SKM-1 treated with dmso at 0.1 percent for 144 hours (cell line): ENCODE data around the gene MAGI2.

ENCODE experiments used
- DNase-seq: peaks from one replicate; lab custom pipeline; 2025; ENCODE audit not compliant: unreplicated experiment; lab: John Stamatoyannopoulos, UW

MAGI2 gene

DNA sequence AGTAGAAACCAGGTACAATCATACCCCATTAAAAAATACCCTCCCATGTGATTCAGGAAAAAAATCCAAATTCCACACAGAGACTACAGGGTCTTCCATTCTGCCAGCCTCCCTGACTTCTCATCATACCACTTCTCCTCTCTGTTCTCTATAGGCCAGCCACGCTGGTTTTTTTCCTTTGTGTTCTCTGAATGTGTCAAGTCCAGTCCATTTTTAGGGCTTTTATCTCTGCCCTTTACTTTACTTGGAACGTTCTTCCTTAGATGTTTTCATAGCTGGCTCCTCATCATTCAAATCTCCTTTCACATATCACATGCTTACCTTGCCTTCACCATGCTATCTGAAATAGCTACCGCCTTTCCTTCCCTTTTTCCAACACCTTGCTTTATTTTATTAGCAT is 1057.3 kb downstream of the MAGI2 start:
- no peak for DNase-seq

DNA sequence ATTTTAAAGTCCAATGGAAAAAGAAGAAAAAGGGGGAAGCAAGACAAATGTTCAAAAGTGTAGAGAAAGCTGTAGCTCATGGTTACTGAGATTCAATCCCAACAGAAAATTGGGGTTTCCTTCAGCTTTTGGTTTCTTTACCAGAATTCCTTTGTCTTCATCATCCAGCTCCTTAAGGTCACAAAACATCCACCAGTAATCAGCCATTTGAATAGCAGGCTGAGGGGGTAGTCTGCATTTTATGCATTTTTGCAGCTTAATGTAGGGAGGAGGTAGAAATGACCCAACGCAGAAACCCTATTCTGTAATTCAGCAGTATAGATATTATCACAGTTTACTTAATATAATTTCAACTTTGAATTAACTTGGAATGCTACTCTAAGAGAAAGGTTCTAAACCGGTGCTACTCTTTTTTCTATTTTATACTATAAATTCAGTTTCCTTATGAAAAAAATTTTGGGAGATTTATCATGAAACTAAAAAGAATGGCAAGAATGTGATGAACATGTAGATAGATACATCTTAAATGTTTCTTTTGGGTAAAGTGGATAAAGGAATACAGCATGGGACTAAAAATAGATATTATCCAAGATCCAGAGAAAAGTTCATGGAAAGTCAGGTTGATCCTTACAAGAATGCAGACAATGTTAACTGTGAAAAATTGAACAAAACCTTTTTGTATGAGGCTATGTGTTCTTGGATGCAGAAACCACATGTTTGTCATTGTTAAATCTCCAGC is 1058.0 kb downstream of the MAGI2 start:
- no peak for DNase-seq

DNA sequence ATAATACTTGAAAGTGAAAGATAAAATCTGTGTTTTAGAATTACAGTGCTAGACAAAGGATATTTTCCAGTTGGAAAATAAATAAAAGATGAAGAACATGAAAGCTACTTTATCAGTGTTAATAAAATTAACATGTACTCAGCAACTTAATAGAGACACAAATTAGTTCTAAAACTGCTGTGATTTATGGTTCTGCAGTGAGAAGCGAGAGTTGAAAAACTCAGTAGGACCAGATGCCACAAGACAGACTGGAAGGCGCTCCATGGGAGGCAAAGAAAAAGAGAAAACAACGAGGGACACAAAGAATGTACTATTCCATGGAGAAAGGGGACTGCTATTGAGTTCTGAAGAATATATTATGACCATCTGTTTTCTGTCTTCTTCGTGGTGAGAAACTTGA is 1064.4 kb downstream of the MAGI2 start:
- DNase-seq = no peak

DNA sequence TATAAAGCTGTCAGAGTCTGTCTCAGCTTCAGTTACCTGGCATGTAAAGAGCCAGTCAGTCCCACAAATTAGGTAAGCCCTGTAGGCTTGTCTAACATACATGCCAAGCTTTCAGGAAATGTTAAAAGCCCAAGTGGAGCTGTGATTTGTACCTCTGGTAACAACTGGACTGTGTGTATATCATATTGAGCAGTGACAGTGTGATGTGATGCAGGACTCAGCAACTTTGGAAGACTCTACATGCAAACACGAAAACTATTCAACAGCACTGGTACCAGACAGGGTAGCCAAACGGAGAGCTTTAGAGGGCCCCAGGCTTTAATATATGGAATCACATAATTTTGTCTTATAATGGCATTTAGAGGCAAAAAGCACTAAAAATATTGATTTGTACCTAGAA is 1066.9 kb downstream of the MAGI2 start:
- no peak for DNase-seq

DNA sequence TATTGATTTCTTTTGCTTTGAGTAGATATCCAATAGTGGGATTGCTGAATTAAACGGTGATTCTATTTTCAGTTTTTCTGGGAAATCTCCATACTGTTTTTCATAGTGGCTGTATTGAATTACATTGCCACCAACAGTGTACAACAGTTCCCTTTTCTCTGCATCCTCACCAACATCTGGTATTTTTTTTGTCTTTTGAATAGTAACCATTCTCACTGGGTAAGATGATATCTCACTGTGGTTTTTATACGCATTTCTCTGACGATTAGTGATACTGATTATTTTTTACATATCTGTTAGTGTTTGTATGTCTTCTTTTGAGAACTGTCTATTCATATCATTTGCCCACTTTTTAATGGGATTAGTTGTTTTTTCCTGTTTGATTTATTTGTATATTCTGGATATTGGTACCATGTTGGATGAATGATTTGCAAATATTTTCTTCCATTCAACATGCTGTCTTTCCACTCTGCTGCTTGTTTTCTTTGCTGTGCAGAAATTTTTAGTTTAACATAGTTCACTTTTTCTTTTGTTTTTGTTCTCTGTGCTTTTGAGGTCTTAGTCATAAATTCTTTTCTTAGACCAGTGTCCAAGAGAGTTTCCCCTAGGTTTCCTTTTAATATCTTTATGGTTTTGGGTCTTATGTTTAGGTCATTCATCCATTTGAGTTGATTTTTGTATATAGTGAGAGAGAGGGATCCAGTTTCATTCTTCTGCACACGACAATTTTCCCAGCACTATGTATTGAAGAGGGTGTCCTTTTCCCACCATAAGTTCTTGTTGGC is 1070.2 kb downstream of the MAGI2 start:
- DNase-seq = no peak

DNA sequence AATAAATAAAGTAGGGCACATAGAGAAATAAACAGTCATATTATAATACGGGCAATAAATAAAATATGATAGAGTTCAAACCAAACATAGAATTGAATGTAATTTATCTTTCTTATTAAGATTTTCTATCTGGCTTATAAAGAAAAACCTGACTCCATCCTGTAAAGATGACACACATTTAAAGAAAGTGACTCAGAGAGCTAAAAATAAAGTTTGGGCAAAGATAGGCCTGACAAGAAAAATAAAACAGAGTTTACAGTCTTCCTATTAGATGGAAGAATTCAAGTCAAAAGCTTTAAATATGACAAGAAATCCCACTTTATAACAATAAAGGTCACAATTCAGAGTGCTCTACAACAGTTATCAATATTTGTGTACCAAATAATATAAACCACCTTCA is 1074.3 kb downstream of the MAGI2 start:
- no peak for DNase-seq

DNA sequence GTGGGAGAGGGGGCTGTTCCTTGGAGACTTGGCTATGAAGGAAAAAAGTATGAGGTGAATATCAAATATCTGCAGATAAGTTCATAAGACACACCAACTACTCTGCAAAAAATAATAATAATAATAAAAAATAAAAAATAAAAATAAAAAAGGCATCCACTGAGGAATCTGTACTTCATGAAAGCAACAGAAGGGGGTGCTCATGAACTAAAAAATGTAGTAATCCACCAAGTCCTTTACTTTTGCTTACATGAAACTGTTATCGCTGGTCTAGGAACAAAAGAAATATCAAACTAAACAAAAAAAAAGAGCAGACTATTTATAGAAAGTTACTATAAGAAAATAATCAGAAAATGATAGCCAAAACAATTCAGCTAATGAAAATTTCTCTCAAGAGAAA is 1075.9 kb downstream of the MAGI2 start:
- no peak for DNase-seq

DNA sequence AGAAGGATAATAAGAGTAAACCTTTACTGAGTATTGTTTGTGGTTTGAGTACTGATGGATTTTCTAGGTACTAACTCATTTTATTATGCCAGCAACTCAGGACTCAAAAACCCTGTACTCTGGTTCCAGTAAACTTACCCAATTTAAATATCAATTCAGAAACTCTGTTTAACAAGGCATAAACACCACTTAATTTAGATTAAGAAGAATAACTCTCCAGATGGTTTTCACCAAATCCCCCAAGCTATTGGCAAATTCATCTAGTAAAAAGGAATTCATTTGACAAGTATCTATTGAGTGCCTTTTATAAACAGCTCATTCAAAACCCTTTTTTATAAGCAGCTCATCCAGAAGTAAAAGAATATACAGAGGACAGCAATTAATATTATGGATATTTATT is 1082.5 kb downstream of the MAGI2 start:
- DNase-seq = no peak

DNA sequence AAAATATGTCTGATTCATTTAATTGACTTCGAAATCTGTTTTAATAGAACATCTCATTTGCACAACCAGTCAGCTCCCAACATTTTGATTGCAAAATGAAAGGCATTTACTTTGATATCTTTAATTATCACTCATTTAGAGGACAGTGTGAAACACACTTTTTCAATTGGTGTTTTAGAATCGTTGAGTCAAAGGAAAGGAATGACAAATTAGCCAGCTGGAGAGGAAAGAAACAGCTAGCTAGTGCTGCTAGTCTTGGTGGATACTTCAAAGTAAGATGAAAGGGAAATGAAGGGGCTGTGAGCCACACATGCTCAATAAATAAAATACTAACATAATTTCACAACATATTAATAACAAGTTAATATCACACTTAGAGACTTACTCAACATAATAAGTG is 1084.7 kb downstream of the MAGI2 start:
- no peak for DNase-seq

DNA sequence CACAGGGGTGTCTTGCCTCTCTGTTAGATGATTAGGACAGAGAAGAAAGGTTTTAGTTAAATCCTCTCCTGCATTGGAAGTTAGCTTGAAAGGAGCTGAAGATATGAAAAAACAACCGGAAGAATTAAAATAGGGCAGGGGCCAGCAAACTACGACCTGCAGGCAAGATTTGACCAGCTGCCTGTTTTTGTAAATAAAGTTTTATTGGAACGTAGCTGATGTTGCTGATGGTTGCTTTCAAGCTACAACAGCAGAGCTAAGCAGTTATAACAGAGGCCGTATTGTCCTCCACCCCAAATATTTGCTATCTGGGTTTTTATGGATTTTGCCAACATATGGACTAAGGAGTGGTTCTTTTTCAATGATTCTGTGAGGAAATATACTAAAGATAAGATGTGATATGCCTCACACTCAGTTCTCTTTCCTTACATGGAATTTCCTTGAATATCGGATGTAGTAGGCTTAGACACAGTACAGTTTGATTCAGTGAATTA is 1086.1 kb downstream of the MAGI2 start:
- no peak for DNase-seq

DNA sequence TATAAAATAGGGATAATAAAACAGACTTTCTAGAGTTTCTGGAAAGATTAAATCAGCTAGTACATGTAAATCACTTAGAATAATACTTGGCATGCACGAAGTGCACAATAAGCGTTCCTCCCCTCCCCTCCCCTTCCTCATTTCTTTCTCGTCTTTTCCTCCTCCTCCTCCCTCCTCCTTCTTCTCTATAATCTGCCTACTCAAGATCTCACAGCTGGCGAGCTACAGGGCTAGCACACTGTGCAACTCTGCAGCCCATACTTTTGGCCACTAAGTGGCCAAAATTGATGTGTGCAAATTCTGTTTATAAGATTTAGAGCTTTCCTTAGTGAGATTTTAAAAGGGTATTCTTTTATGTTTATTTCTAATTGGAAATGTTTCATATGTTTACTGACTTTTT is 1089.6 kb downstream of the MAGI2 start:
- DNase-seq = no peak

DNA sequence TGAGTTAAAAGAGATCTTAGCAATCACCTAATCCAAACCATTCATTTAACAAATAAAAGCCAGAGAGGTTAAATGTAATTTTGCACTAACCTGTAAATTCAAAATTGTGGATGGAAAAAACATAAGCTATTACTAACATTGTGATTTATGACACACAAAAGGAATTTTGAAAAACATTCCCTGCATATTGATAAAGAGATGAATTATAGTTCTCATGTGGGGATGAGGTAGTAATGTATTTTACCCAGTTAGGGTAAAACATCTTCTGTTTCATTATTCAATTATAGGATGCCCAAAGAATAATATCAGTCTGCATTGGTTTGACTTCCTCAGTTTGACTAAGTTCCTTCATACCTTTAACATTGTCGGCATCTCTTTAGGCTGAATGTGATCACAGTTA is 1093.6 kb downstream of the MAGI2 start:
- no peak for DNase-seq

DNA sequence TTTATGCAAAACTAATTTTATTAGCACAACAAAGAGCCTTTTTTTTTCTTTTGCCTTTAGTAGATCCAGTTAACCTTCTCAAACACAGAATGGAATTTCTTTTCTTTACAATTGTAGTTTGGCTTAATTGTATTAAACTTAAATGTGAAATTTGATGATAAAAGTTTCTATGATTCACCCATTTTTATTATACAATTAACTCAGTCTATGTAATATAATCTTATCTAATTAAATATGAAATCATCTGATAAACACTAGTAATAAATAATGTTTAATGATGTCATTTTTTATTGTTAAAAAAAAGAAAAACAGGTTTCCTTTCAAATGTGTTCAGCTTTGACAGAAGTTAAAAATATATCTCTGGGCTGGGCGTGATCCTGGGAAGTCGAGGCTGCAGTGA is 1095.8 kb downstream of the MAGI2 start:
- no peak for DNase-seq

DNA sequence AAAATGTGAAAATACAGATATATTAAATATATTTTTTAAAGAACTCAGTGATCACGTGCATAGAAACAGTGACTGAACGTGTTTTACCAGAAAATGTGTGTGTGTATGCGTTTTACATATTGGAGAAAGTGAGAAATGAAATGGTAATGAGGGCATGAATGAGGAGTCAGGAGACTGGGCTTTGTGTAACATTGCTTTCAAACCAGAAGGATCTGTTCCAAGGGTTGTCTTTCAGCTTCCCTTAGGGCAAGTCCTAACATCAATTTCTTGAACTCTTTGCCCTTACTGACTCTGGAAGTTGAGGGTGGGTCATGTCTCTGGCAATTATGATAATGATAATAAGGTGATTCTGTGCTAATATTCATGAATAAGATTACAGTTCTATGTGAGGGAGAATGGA is 1097.6 kb downstream of the MAGI2 start:
- DNase-seq = no peak

DNA sequence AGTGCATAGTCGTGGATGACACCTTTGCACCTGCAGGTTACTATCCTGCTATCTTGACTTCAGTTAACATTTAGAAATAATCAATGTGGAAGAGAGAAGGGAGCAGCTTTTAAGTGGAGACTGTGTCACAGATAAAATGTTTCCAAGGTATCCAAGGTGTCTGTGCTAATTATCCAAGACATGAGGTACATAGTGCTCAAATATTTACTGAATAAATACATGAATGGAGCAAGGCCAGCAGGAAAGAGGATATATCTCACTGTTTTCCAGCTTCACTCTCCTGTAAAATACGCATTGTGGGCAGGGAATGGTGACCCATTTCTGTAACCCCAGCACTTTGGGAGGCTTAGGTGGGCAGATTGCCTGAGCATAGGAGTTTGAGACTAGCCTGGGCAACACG is 1102.5 kb downstream of the MAGI2 start:
- no peak for DNase-seq

DNA sequence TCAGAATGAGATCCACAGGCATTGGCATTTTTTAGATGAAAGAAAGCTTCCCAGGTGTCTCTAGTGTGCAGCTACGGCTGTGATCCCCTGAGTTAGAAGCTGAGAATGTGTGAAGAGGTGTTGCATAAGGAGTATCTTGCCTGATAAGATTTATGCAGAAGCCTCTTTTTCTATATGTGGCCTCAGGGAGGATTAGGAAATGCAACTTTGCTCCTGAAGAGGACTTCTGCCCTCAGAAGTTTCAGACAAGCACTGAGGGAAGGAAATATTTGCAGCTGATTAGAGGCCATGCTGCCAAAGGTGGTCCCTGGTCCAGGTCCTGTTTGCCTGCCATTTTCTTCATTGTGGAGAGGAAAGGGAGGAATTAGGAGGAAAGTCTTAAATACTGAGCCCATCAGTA is 1103.1 kb downstream of the MAGI2 start:
- no peak for DNase-seq

DNA sequence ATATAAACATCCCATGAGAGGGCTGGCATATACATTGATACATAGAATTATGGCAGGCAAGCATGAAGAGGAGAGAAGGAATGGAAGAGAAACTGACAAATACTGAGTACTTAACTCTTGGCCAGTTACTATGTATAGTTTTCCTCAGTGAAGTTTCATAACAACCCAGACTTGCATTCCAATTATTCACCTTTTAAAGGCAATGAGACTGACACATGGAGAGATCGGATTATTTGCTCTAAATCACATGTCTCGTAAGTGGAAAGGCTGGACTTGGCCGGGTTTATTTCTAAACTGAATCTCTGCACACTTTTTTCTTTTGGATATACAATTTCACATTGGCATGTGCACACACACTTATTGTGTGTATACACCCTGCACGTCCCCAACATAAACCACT is 1106.6 kb downstream of the MAGI2 start:
- DNase-seq = no peak

DNA sequence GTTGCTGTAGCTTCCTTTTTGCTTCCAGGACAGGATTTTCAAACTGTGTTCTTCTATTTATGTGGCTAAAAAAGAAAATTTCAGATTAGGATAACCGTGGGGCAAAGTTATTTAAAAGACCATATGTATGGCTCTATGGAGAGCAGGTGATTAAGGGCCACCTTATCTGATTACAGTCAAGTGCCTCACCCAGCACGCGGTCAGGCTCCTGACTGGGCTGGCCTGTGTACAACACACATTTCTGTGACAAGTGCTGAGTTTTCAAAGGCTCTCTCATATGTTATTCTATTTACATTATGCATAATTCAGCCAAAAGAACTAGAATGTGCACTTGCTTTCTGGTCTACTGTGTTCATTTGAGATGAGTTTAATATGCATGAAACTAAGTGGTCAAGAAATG is 1107.5 kb downstream of the MAGI2 start:
- DNase-seq = no peak

DNA sequence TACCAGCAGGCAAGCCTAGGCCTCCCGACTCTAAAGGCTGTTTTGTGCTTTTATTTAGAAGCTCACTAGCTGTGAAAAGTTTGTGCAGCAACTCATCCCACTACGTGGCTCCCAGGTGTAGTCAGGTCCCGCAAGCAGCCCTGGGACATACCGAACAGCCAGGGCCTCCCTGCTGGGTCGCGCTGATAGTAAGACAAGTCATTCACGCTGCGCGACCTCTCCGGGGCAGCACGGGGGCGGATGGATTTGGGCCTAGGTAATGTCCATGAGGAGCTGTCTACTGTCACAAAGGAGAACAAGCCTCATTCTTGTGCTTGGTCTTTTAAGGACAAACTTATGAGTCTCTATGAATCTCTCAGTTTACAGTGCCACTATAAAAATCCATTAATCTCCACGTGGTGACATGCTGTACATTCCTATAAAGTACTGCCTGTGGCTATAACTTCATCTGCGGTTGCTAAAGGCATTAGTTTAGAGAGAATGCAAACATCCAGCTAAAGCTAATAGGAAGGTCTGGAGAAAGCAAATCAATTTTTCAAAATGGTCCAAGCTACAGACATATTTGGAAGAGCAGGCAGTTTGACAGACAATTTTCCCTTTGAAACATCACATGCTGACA is 1108.1 kb downstream of the MAGI2 start:
- DNase-seq = no peak

DNA sequence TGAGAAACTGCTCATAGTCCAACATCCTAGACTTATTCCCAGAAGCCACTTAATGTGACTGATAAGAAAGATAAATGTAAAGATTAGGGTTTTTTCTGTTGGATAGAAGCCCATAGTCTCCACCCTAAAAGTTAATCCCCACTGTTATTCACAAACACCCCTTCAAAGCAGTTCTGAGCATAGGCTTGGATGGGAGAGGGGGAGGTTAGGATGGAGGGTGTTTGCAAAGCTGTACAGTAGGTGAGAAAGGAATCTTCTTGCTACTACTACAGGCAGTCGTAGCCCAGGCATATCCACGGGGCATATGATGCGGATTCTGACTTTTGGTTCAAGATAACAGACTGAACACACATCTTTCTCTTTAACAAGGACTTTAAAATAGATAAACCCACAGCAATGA is 1119.0 kb downstream of the MAGI2 start:
- DNase-seq = no peak

DNA sequence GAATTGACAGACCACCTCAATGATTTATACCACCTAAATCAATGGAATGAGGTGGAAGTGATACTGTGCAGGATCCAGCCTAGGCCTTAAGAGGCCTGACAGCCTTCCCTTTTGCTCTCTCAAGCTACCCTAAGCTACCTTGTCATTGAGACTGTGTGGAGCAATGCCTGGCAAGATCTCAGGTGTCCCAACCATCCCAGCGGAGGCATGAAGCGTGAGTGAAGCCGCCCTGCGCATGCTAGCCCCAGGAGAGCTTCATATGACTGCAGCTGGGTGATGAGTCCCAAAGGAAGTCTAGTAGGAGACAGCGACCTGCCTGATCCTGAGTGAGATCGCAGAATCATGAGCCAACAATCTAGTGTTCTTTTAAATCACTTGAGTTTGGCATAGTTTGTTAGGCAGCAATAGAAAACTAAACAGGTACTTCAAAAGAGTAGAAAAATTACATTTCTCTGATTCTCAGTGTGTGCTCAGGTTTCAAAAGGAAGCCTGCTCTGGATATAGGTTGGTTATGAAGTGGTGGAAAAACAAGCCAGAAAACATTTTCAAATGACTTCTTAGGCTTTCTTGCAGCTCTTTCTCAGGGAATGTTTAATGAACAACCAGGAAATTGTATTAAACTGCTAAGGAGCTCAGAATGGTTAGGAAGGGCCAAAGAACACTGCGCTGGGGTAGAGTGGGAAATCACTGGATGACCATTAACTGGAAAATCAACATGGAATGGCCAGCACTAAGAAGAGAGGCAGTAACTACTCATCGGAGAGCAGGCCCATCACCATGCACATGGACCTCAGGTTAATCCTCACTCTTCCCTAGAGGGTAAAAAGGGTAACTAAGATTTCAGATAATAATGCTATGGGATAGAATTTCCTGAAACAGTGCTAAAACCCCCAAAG is 1119.7 kb downstream of the MAGI2 start:
- no peak for DNase-seq
